K562 (cell line): ENCODE measurements around the gene TEPSIN. TPM values are rescaled to one million over a fixed set of nuclear protein-coding genes. Genes with fewer than 3 reads are reported as not detected.

ENCODE experiments used
- ATAC-seq: fragments of 200-7000 bp; cut with Tn5 transposase; 3 replicates; pipeline ENCODE4 v1.9.1; 2020; ENCODE audit warnings: moderate library complexity
- BruUV-seq: library from RNA; stranded (reverse); fragments of 400-500 nt; replicated peaks from 2 replicates; lab custom pipeline; 2021; lab: Mats Ljungman, UMichigan
- CTCF ChIA-PET: fragments of 300-600 bp; formaldehyde crosslinking; extraction: SDS; loops from one replicate; lab custom pipeline; 2021; ENCODE audit warnings: low intra/inter-chr PET ratio; lab: Yijun Ruan, JAX
- POLR2A ChIA-PET: fragments of 300-600, 350-650 bp; sonication (Branson Sonifier 250); formaldehyde crosslinking; extraction: SDS; loops from one replicate; lab custom pipeline; 2021; ENCODE audit warnings: antibody characterized with exemption, inconsistent platforms; lab: Yijun Ruan, JAX
- DNase-seq, 4 experiments: peaks; one replicate each; pipeline versions ENCODE4 v3.0.0 to v3.0.0-alpha.2; 2011 to 2018; ENCODE audit warnings: low spot score in 3 of 4, mixed read lengths in 3 of 4; ENCODE audit errors: extremely low read depth in 1 of 4
- FAIRE-seq: peaks from 2 replicates; lab custom pipeline; 2011; peaks lifted over from hg19 to GRCh38; lab: Jason Lieb, UNC
- H2AFZ ChIP-seq: 2 replicates; pipeline ENCODE4 v1.6.0; 2011; ENCODE audit warnings: low read depth, low read length, control low read depth, inconsistent platforms
- H3K27ac ChIP-seq: fragments of 200-600 bp; 3 replicates; pipeline ENCODE4 v1.8.0; 2011; ENCODE audit warnings: low read depth, mild to moderate bottlenecking, control low read depth, inconsistent platforms, low read length, moderate library complexity, mixed read lengths; ENCODE audit errors: extremely low read depth
- H3K27me3 ChIP-seq, 2 experiments: fragments of 300-600 bp in 1 of 2; 2 replicates in 1 of 2; 3 replicates in 1 of 2; pipeline versions ENCODE4 v1.6.0 to v1.8.0; 2011; ENCODE audit warnings: inconsistent platforms in 2 of 2, low read length in 2 of 2, mild to moderate bottlenecking in 1 of 2, mixed read lengths in 1 of 2, moderate library complexity in 1 of 2; ENCODE audit not compliant: control insufficient read depth in 2 of 2, insufficient read depth in 2 of 2
- H3K36me3 ChIP-seq: fragments of 300-600 bp; 3 replicates; pipeline ENCODE4 v1.8.0; 2011; ENCODE audit warnings: mild to moderate bottlenecking, low read length, inconsistent platforms; ENCODE audit not compliant: control insufficient read depth, insufficient read depth
- H3K4me1 ChIP-seq, 2 experiments: fragments of 200-600 bp in 1 of 2; replicated peaks in 1 of 2; 2 replicates in 1 of 2; 3 replicates in 1 of 2; pipeline versions ENCODE4 v1.5.1 to v1.8.0; 2011; ENCODE audit warnings: inconsistent platforms in 2 of 2, low read length in 2 of 2, mild to moderate bottlenecking in 1 of 2, mixed read lengths in 1 of 2, moderate library complexity in 1 of 2; ENCODE audit not compliant: control insufficient read depth in 2 of 2, insufficient read depth in 2 of 2
- H3K4me2 ChIP-seq: 2 replicates; pipeline ENCODE4 v1.6.1; 2011; ENCODE audit warnings: low read length, control low read depth, inconsistent platforms, mixed read lengths; ENCODE audit not compliant: insufficient read depth
- H3K4me3 ChIP-seq: fragments of 200-600 bp; sonication (generic), shearing (Covaris generic); 2 replicates; pipeline ENCODE4 v1.5.1; 2016; ENCODE audit warnings: control low read depth, inconsistent platforms
- H3K79me2 ChIP-seq: fragments of 200-600 bp; 3 replicates; pipeline ENCODE4 v1.8.0; 2011; ENCODE audit warnings: low read length, inconsistent platforms; ENCODE audit not compliant: control insufficient read depth, insufficient read depth
- H3K9ac ChIP-seq, 2 experiments: 2 replicates each; pipeline versions ENCODE4 v1.6.0 to v1.6.1; 2011; ENCODE audit warnings: low read depth in 2 of 2, low read length in 2 of 2, control low read depth in 1 of 2, inconsistent platforms in 1 of 2, mild to moderate bottlenecking in 1 of 2, mixed read lengths in 1 of 2; ENCODE audit not compliant: insufficient read depth in 1 of 2
- H3K9me1 ChIP-seq: one replicate; pipeline ENCODE4 v1.6.0; 2011; ENCODE audit warnings: inconsistent platforms, mild to moderate bottlenecking, low read length, moderate library complexity; ENCODE audit not compliant: control insufficient read depth, insufficient read depth
- H3K9me3 ChIP-seq: replicated peaks from 2 replicates; pipeline ENCODE4 v1.5.1; 2011; ENCODE audit warnings: low read depth, low read length, inconsistent platforms; ENCODE audit not compliant: control insufficient read depth, insufficient read depth
- H4K20me1 ChIP-seq: replicated peaks from 2 replicates; pipeline ENCODE4 v1.6.1; 2011; ENCODE audit warnings: low read length, inconsistent platforms, mixed read lengths; ENCODE audit not compliant: control insufficient read depth, insufficient read depth
- CEBPB ChIP-seq: fragments of 450-650 bp; IDR thresholded peaks from 2 replicates; pipeline ENCODE4 v1.6.1; 2016; ENCODE audit warnings: missing genetic modification characterization, missing compliant biosample characterization
- CTBP1 ChIP-seq: fragments of 450-650 bp; IDR thresholded peaks from 2 replicates; pipeline ENCODE4 v1.6.1; 2016; ENCODE audit warnings: borderline replicate concordance
- CTCF ChIP-seq, 3 experiments: IDR thresholded peaks in 2 of 3; conservative IDR thresholded peaks in 1 of 3; 2 replicates each; pipeline ENCODE4 v1.5.1; 2011 to 2012; ENCODE audit warnings: low read length in 3 of 3, mild to moderate bottlenecking in 3 of 3, control low read depth in 2 of 3, improper control_type of control experiment in 1 of 3, inconsistent platforms in 1 of 3, low read depth in 1 of 3, mixed read lengths in 1 of 3, moderate library complexity in 1 of 3; ENCODE audit not compliant: insufficient read depth in 2 of 3
- ILK ChIP-seq: fragments of 450-650 bp; IDR thresholded peaks from 2 replicates; pipeline ENCODE4 v1.6.1; 2016; ENCODE audit warnings: missing genetic modification characterization, low read depth, mild to moderate bottlenecking, missing compliant biosample characterization, moderate library complexity, borderline replicate concordance
- KLF10 ChIP-seq: fragments of 250-450 bp; sonication (Bioruptor Pico); IDR thresholded peaks from 2 replicates; pipeline ENCODE4 v1.6.1; 2021; ENCODE audit warnings: matching md5 sums
- MNT ChIP-seq, 2 experiments: fragments of 450-650 bp; conservative IDR thresholded peaks; 2 replicates each; pipeline ENCODE4 v1.6.1; 2017; ENCODE audit warnings: mild to moderate bottlenecking in 2 of 2, moderate library complexity in 2 of 2
- NFXL1 ChIP-seq: fragments of 450-650 bp; formaldehyde crosslinking; IDR thresholded peaks from 2 replicates; pipeline ENCODE4 v1.4.0; 2021; ENCODE audit warnings: mild to moderate bottlenecking
- POLR2G ChIP-seq: fragments of 200-400 bp; formaldehyde crosslinking; IDR thresholded peaks from 2 replicates; pipeline ENCODE4 v1.6.1; 2017; ENCODE audit warnings: low read depth, mild to moderate bottlenecking, antibody characterized with exemption, low read length, moderate library complexity
- POLR3G ChIP-seq: IDR thresholded peaks from 2 replicates; pipeline ENCODE4 v1.6.1; 2011; ENCODE audit not compliant: insufficient read length, insufficient replicate concordance; ENCODE audit errors: extremely low read depth
- SMAD4 ChIP-seq: fragments of 250-450 bp; sonication (Bioruptor Pico); conservative IDR thresholded peaks from 2 replicates; pipeline ENCODE4 v1.8.0; 2021; ENCODE audit warnings: inconsistent platforms, mild to moderate bottlenecking, moderate library complexity
- YY1 ChIP-seq, 3 experiments: IDR thresholded peaks; 2 replicates each; pipeline ENCODE4 v1.6.1; 2011; ENCODE audit warnings: low read length in 2 of 3, mild to moderate bottlenecking in 2 of 3, moderate library complexity in 2 of 3, borderline replicate concordance in 1 of 3, control low read depth in 1 of 3, low read depth in 1 of 3; ENCODE audit not compliant: insufficient read depth in 3 of 3, insufficient replicate concordance in 2 of 3, control insufficient read depth in 1 of 3, insufficient read length in 1 of 3; ENCODE audit errors: extremely low read depth in 1 of 3
- ZEB2 ChIP-seq: fragments of 450-650 bp; IDR thresholded peaks from 2 replicates; pipeline ENCODE4 v1.6.1; 2016
- ZFP30 ChIP-seq: fragments of 250-450 bp; sonication (Bioruptor Pico); IDR thresholded peaks from 2 replicates; pipeline ENCODE4 v1.8.0; 2022; ENCODE audit warnings: moderate library complexity, mild to moderate bottlenecking, inconsistent platforms, borderline replicate concordance
- ZNF184 ChIP-seq: sonication (generic); formaldehyde crosslinking; IDR thresholded peaks from 2 replicates; pipeline ENCODE4 v1.5.0; 2020; ENCODE audit warnings: missing genetic modification reagents
- ZZZ3 ChIP-seq: fragments of 450-650 bp; IDR thresholded peaks from 2 replicates; pipeline ENCODE4 v1.6.1; 2016; ENCODE audit warnings: antibody characterized with exemption, mild to moderate bottlenecking, moderate library complexity
- WGBS: fragments of 100-300 bp; shearing (Covaris generic); methylation state at CpG from one replicate; pipeline ENCODE4 v1.1.6; 2016; ENCODE audit warnings: low coverage, mixed read lengths; ENCODE audit not compliant: insufficient coverage; ENCODE audit errors: missing lambda C conversion rate; 5-methylcytosine and 5-hydroxymethylcytosine counted together
- in situ Hi-C: fragments of 300-500 bp; cut with MboI; formaldehyde crosslinking; loops from 4 replicates; pipeline ENCODE4 v1.15.0; 2018; ENCODE audit warnings: inconsistent platforms, mixed read lengths
- intact Hi-C: fragments of 100-400 bp; cut with micrococcal nuclease; formaldehyde crosslinking; loops from 2 replicates; pipeline ENCODE4 v1.14.2; 2022
- polyA plus RNA-seq, 8 experiments: library from polyadenylated mRNA; depleted of rRNA in 4 of 8; stranded (reverse) in 5 of 8; unstranded in 3 of 8; fragments of >200 nt; fragmentation: Nextera tagmentation in 2 of 8; fragmentation: Illumina TruSeq in 1 of 8; extraction: Ambion mirVana in 2 of 8; extraction: Trizol in 1 of 8; gene quantifications; 2 replicates each; pipeline versions ENCODE4 v1.2.1 to v1.2.3, GENCODE V29; 2011 to 2014; ENCODE audit warnings: inconsistent platforms in 1 of 8, missing spikeins in 1 of 8
- total RNA-seq, 7 experiments: library from RNA; depleted of rRNA in 6 of 7; stranded (reverse); fragments of >200 nt in 6 of 7; fragmentation: Illumina TruSeq in 2 of 7; extraction: Trizol in 2 of 7; gene quantifications; 2 replicates each; pipeline versions ENCODE4 v1.2.1 to v1.2.3, GENCODE V29; 2011 to 2021; ENCODE audit warnings: low replicate concordance in 1 of 7
- TF ChIP-seq, protein P1 (sequence below): sonication (generic); formaldehyde crosslinking; IDR thresholded peaks from 2 replicates; pipeline ENCODE4 v1.8.0; 2022; ENCODE audit warnings: missing genetic modification reagents, mild to moderate bottlenecking, moderate library complexity, borderline replicate concordance

Gene TEPSIN
- total and polyA plus RNA-seq, 9 of the 15 experiments (the other 6 are each of a cell fraction or from before 2014, with no cell fraction given) = 0.80 to 29.8 (median 5.3) TPM

GRCh38 chr17:81241648-81242420, 3.0 kb upstream of the TEPSIN start:
- Histone ChIP-seq H3K4me1 (peaks cover 10 to 89% of the 10 kb centered on the region in 2 experiments; a peak in 4 of 5 replicates), H3K4me3 (no peak overlapping the region), H3K79me2 (peaks cover 34% of the 10 kb centered on the region), H3K9me1 (no peaks in the 10 kb centered on the region), H2AFZ (no peak overlapping the region), H3K36me3 (peaks cover 19% of the 10 kb centered on the region; the same call in 1 of the 3 replicates), H3K27me3 (no peaks in the 10 kb centered on the region), H3K4me2 (no peak overlapping the region), H3K9ac (peak overlapping the region in 1 of 2 experiments; percentile 19; a peak in 1 of 4 replicates), H4K20me1 (peaks cover 6% of the 10 kb centered on the region; the same call in 1 of the 2 replicates), H3K9me3 (no peaks in the 10 kb centered on the region), H3K27ac (no peak overlapping the region)
- DNase-seq (peak; percentile 75 to 84 (median 79)), FAIRE-seq (peak; percentile 82), ATAC-seq (peak; percentile 50)
- intact Hi-C loops = loop anchor here (1.0 kb wide), 1 partner anchor 100 kb away; no protein-coding TSS in a partner anchor
- ChIA-PET POLR2A (interaction anchor here (0.7 kb wide), 1 partner anchor 53 kb away, joined by 4 read pairs; the partner anchor contains the start of gene SLC38A10), CTCF (interaction anchor here (0.7 to 2.0 kb wide), 4 partner anchors 99 to 252 kb away, joined by 3 to 17 read pairs (median 5); no protein-coding TSS in a partner anchor)
- BruUV-seq = no TSS peak
- in situ Hi-C loops = loop anchor here (25.0 kb wide), 1 partner anchor 105 kb away; no protein-coding TSS in a partner anchor
- WGBS = 60% methylated on average over 17 of the region's 26 CpGs
- TF ChIP-seq ZEB2 (no peak), CEBPB (tag) (no peak), SMAD4 (CRISPR knock-in tag) (no peak), ZFP30 (CRISPR knock-in tag) (no peak), POLR3G (no peak), YY1 (IDR thresholded peaks at IDR 0.05; ENCODE audit: borderline replicate concordance in 1 of 3, control insufficient read depth in 1 of 3, extremely low read depth in 1 of 3, insufficient read depth in 3 of 3, insufficient read length in 1 of 3, insufficient replicate concordance in 2 of 3, low read depth in 1 of 3, low read length in 2 of 3) (peak in 1 of 3 experiments; percentile 39), ZNF184 (CRISPR knock-in tag) (no peak), KLF10 (CRISPR knock-in tag) (no peak), ILK (tag) (no peak), MNT (conservative IDR thresholded peaks at IDR 0.05) (no peak), NFXL1 (CRISPR knock-in tag) (no peak), POLR2G (peak; percentile 59), CTCF (IDR thresholded peaks at IDR 0.05 in 2 of 3, conservative IDR thresholded peaks at IDR 0.05 in 1 of 3; ENCODE audit: insufficient read depth in 2 of 3, low read depth in 1 of 3, low read length in 3 of 3) (peak; percentile 84 to 94 (median 86)), CTBP1 (peak; percentile 52; the same call in 1 of the 2 replicates), ZZZ3 (no peak)
- TF ChIP-seq, protein P1, sequence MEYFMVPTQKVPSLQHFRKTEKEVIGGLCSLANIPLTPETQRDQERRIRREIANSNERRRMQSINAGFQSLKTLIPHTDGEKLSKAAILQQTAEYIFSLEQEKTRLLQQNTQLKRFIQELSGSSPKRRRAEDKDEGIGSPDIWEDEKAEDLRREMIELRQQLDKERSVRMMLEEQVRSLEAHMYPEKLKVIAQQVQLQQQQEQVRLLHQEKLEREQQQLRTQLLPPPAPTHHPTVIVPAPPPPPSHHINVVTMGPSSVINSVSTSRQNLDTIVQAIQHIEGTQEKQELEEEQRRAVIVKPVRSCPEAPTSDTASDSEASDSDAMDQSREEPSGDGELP (CRISPR knock-in tag) = peak; percentile 53; the same call in 1 of the 2 replicates
